Lower lobe of right lung (tissue), 2 donors: ENCODE data around the gene PCDH1. TPM values are rescaled to one million over a fixed set of nuclear protein-coding genes. Genes with fewer than 3 reads are reported as not detected.

ENCODE experiments used
- ATAC-seq, 2 donors: fragments of 200-7000 bp; cut with Tn5 transposase; one replicate each; pipeline ENCODE4 v1.9.1; 2020 to 2022; ENCODE audit warnings: mild to moderate bottlenecking in 2 of 2, moderate library complexity in 2 of 2
- DNase-seq: peaks from one replicate; pipeline ENCODE4 v3.0.0-alpha.2; 2020
- H3K27ac ChIP-seq: fragments of 200-600 bp; one replicate; pipeline ENCODE4 v1.8.0; 2022
- H3K27me3 ChIP-seq: fragments of 200-600 bp; one replicate; pipeline ENCODE4 v1.8.0; 2022; ENCODE audit warnings: low read depth
- H3K36me3 ChIP-seq: fragments of 200-600 bp; one replicate; pipeline ENCODE4 v1.8.0; 2022; ENCODE audit warnings: mild to moderate bottlenecking
- H3K4me1 ChIP-seq: fragments of 200-600 bp; one replicate; pipeline ENCODE4 v1.8.0; 2022
- H3K4me3 ChIP-seq: fragments of 200-600 bp; one replicate; pipeline ENCODE4 v1.8.0; 2022; ENCODE audit warnings: mild to moderate bottlenecking
- H3K9me3 ChIP-seq: fragments of 200-600 bp; one replicate; pipeline ENCODE4 v1.8.0; 2022
- intact Hi-C: fragments of 100-400 bp; cut with DNase I; formaldehyde crosslinking; loops from one replicate; pipeline ENCODE4 v1.11.0; 2022
- total RNA-seq: library from RNA; stranded (reverse); fragmentation: NEBNext Ultra II Directional; extraction: Animal tissue kit (Norgen Biotek cat#: 25700); gene quantifications from one replicate; pipeline ENCODE4 v1.2.1, GENCODE V29; 2021
- TF ChIP-seq, protein P1 (sequence below): fragments of 200-600 bp; IDR thresholded peaks from one replicate; pipeline ENCODE4 v1.8.0; 2022; ENCODE audit warnings: antibody characterized with exemption, mild to moderate bottlenecking
- donor health status: DM: no; HTN: yes; CAD: no; lungs with severe emphysema.

The PCDH1 gene
- total RNA-seq, 1 donor from 2014 or later = 55.7 TPM

DNA sequence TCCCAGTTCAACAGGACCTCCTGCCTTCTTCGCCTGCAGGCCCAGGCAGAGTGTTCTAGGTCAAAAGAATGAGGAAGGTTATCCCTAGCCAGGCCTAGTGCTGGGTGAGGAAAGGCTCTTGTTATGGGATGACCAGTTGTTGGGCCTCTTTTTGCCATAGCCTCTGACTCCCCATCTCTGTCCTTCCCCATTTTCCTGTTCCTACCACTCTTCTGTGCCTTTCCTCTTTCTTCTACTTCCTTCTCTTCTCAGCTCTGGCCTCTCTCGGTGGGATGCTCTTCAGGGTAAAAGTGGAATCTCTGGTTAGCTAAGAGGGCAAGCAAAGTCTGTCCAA is 1.2 kb upstream of the PCDH1 start:
- no peaks in the 10 kb centered on the region for H3K36me3 ChIP-seq
- intact Hi-C loops = no loop called here
- H3K9me3 ChIP-seq = no peaks in the 10 kb centered on the region
- TF ChIP-seq, protein P1, sequence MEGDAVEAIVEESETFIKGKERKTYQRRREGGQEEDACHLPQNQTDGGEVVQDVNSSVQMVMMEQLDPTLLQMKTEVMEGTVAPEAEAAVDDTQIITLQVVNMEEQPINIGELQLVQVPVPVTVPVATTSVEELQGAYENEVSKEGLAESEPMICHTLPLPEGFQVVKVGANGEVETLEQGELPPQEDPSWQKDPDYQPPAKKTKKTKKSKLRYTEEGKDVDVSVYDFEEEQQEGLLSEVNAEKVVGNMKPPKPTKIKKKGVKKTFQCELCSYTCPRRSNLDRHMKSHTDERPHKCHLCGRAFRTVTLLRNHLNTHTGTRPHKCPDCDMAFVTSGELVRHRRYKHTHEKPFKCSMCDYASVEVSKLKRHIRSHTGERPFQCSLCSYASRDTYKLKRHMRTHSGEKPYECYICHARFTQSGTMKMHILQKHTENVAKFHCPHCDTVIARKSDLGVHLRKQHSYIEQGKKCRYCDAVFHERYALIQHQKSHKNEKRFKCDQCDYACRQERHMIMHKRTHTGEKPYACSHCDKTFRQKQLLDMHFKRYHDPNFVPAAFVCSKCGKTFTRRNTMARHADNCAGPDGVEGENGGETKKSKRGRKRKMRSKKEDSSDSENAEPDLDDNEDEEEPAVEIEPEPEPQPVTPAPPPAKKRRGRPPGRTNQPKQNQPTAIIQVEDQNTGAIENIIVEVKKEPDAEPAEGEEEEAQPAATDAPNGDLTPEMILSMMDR = no peak
- no peak for DNase-seq
- H3K4me1 ChIP-seq = peaks cover 62% of the 10 kb centered on the region
- peaks cover 65% of the 10 kb centered on the region for H3K27me3 ChIP-seq
- peak overlapping the region; percentile 55 for H3K27ac ChIP-seq
- peak overlapping the region; percentile 77 for H3K4me3 ChIP-seq
- no peak for ATAC-seq

DNA sequence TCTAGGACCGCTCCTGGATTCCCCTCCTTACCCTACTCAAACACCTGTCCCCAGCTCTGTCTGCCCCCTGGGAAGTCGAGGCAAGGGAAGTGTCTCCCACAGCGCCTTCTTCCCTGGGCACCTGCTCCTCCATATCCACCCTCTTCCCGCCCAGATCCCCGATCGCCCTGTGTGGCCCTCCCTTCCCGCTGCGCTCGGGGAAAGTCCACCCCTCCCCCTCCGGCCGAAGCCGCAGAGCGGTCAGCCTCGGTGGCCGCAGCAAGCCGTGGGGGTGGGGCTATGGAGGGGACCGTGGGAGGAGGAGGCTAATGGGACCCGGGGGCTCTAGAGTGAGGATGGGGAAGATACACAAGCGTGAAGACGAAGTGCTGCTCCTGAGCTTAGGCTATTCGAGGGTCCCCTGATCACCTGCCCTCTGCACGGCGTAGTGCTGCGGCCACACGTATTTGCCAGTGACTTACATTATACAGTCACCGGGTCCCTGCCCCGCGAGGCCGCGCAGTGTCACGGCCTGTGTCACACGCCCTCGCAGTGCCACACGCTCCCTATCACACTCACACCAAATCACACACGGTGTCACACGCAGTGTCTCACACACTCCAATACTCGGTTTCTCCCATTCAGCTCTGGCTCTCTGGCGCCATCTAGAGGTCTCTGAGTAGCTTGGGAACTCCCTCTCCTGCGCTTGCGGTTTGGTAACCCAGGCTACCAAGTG is 658 bp upstream of the PCDH1 start:
- Histone ChIP-seq H3K36me3 (no peaks in the 10 kb centered on the region), H3K4me3 (peak overlapping the region; percentile 77), H3K4me1 (peaks cover 67% of the 10 kb centered on the region), H3K9me3 (no peaks in the 10 kb centered on the region), H3K27ac (peak overlapping the region; percentile 88), H3K27me3 (peaks cover 65% of the 10 kb centered on the region)
- intact Hi-C loops = no loop called here
- ATAC-seq (peak; percentile 86 to 91), DNase-seq (peak; percentile 91)
- TF ChIP-seq, protein P1 = peak; percentile 99

DNA sequence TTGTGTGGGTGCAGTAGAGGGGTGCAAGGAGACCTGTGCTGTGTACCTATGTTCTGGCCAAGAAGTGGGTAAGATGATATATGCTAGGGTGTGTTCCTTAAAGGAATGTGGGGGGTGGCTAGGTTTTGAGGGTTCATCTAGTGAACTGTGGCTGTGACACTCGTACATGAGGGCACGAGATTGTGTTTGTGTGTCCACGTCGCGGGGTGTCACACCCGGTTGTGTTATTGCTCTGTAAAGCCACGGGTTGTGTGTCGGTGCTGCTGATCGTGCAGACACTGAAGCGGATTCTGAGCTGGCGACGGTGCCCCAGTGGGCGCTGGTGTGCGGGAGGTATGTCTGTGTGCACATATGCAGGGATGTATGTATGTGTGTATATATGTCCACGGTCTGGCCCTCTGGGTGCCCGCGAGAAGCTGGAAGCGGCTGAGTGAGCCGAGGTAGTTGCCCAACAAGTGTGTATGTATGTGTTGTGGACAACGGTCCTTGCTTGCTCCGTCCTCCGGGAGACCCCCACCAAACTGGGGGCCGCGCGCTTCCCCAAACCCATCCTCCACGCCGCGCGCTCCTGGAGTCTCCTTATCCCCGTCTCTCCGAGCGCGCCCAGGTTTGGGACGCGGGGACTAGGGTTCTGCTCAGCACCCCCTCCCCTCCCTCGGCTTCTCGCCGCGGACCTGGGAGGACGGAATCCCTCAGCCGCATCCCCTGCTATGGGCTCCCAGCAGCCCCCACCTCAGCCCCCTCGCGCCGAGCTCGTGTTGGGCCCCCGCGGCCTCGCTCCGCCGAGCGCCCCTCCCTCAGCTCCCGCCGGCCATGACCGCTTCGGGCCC is 639 bp downstream of the PCDH1 start:
- intact Hi-C loops = no loop called here
- Histone ChIP-seq H3K27ac (peak overlapping the region; percentile 88), H3K36me3 (no peaks in the 10 kb centered on the region), H3K4me1 (peaks cover 59% of the 10 kb centered on the region), H3K27me3 (peaks cover 52% of the 10 kb centered on the region), H3K4me3 (peak overlapping the region; percentile 77), H3K9me3 (no peaks in the 10 kb centered on the region)
- ATAC-seq (peak in 1 of 2 donors; percentile 0), DNase-seq (no peak)
- TF ChIP-seq, protein P1 = no peak

DNA sequence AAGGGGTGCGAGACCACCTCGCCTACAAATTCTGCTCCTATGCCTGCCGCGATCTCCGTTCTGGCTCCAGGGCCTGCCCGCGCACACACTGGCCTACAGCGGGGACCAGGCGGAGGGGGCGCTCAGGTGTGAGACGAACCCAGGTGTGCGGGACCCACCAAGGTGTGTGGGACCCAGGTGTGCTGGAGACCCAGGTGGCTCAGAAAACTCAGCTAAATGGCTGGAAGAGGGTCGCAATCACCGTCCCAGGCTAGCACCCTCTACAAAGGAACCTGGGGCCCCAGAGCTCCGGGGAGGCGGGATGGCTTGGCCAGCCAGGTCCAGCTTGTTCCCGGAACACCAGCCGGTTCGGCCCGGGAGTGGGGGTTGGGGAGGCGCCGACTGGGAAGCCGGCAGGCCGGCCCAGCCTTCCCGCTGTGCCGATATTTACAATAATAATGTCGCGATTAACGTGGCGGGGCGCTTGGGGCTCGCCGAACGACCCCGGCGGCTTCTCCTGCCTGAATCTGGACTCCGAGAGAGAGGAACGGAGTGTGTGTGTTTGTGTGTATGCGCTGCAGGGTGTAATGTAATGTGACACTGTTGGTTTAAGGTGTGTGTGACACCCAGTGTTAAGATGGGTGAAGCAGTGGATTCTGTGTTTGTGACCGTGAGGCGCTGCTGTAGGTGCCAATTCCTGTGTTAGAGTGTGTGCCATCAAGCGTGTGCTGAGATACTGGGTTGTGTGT is 1.4 kb downstream of the PCDH1 start:
- ATAC-seq (peak in 1 of 2 donors; percentile 29), DNase-seq (peak; percentile 68)
- peaks cover 56% of the 10 kb centered on the region for H3K4me1 ChIP-seq

More for the DNA sequence above, 1.4 kb downstream of the PCDH1 start:
- Histone ChIP-seq H3K27me3 (peaks cover 44% of the 10 kb centered on the region), H3K36me3 (no peaks in the 10 kb centered on the region), H3K9me3 (no peaks in the 10 kb centered on the region), H3K4me3 (peak overlapping the region; percentile 77), H3K27ac (peak overlapping the region; percentile 88)
- intact Hi-C loops = no loop called here
- TF ChIP-seq, protein P1 = no peak
